T-helper 2 cell (primary cell): ENCODE results near the gene ZNF385C.
A peak's percentile ranks its signal among the peaks of the same experiment; 100 is the strongest.
"Not testable (repeated sequence)": the region's sequence is repeated elsewhere in the genome, so short reads cannot be mapped to it uniquely, and the experiment has no call there.

Source experiments
- DNase-seq, 5 experiments: peaks; one replicate each; pipeline versions ENCODE4 v3.0.0 to v3.0.0-alpha.2; 2012 to 2022

Gene ZNF385C

DNA sequence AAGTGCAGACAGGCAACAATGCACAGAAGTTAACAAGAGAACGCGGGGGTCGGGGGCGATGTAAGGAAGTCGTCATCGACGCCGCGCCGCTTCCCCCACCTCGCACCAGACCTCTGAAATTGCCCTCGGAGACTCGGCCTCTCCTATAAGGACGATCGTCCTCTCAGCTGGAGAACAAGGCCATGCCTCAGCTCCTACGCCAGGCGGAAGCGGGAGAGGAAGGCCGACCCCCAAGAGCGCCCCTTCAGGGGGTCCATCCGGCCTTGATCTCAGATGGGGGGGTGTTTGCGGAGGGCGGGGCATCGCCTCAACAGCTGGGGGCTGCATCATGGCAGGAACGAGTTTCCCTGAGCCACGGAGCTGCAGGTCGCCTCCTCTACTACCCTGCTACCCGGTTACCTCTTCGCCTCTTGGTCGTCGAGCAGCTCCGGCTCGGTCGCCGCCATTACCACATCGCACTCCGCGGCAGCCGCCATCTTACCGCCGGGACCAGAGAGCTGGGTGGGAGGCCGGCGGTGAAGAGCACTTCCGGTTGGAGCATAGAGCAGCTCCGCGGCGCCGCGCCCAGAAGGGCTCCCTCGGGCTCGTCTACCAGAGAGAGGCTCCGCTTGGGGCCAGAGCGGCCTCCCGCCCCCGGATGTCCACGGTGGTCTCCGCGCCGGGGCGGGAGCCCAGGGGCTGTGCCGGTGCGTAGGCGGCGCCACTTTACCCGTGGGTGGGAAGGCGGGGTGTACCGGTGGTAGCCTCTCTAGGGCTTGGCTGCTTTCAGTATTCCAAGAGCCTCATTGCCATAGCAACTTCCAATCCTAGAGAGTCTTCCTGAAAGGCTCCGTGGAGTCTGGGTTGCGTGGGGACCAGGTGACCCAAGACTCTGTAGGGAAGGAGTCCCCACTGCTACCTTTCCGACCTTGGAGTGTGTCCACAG is 81.1 kb downstream of the ZNF385C start, which contains the start of gene DNAJC7:
Gene DNAJC7, minus strand, starts transcription at position 499 of the 925 bp plus-strand sequence. Its CDS starts 23 bp downstream, at position 476.
- peak; percentile 73 to 96 (median 82) for DNase-seq

DNA sequence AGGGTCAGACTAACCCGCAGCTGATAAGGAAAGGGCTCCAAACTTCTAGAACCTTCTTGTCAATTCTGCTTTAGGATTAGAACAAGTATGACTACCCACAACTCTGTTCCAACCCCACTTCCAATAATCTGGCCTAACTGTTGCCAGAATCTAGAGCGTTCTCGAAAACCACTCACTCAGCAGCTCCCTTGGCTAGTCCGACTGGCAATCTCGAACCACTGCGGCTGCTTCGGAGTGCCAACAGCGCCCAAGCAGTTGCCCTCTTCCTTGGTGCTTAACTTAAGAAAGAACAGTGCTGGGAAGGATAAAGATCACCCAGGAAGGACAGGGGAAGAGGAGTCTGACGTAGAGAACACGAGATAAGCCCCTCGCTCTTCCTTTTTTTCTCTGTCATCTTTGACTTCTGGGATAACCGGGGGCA is 81.9 kb downstream of the ZNF385C start:
- DNase-seq: peak in 1 of 5 experiments; percentile 44

- not testable (repeated sequence) for DNase-seq
Observed at GRCh38 chr17:42013740-42014139, 84.5 kb downstream of the ZNF385C start.

DNA sequence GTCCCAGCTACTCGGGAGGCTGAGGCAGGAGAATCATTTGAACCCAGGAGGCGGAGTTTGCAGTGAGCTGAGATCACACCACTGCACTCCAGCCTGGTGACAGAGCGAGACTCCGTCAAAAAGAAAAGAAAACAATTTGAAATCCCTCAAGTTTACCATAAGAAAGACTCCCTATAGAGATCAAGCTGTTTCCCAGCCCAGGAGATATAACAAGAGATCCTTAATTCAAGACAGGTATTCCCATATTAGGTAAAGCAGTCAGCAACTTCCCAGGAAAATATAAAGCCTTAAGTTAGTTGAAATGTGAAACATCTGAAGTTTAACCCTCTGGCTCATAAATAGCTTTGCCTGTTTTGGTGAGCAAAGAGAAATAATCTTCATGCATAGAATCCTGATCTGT is 85.9 kb downstream of the ZNF385C start:
- not testable (repeated sequence) for DNase-seq

- DNase-seq: no peak
Observed at GRCh38 chr17:42010898-42011516, 87.3 kb downstream of the ZNF385C start.

GRCh38 chr17:42010266-42010680 is 88.0 kb downstream of the ZNF385C start:
- not testable (repeated sequence) for DNase-seq

DNA sequence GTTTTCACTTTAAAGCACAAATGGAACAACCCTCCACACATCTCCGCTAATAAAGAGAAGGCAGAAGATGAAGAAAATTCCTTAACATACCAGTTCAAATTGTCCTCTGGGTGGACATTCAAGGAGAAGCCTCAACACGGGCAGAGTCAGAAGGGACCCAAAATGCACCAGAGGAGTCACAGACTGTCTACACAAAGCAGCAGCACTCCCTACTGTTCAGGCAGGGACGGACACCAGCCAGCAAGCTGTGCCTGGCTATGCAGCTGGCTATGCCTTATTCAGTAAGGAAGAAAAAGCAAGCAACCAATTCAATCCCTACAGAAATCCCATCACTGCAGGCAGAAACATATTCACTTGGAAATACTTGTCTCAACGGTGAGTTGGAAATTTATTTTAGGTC is 89.1 kb downstream of the ZNF385C start:
- DNase-seq: no peak

DNA sequence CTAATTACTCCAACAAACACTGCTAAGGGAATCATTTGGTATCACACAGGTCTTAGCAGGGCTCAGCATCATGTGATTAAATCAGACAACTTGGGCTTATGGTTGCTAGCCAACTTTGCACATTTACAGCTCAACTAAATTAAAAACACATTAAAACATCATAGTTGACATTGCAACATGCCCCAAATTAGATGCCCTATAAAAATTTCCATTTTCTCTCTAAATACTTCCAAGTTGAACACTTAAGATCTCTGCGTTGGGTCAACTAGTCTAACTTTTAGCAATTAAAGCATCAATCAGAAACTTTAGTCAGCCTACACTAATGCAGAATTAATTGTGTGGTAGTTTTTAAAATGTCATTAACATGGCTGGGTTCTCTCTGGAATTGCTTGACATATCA is 93.1 kb downstream of the ZNF385C start:
- DNase-seq: no peak

DNA sequence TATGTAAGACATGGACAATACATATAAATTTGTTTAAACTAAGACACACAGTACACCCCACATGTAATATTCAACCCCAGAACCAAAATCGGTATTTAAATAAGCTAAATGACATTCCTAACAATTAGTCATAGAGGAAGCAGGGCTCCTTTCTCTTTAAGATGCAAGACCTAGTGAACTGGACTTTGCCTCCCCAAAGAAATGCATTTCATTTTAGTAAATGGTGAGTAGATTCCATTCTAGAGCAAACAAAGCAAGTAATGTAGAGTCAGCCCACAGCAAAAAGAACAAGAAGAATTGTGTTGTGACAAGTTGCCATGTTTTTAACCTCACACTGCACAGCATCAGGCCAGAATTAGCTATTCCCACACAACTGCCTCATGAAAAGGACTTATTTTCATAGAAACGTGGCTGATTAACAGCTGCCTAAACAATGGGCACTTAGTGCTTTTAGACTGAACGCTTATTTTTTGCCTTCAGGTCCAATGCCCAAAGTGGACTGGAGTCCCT is 95.4 kb downstream of the ZNF385C start:
- DNase-seq: no peak

GRCh38 chr17:42002175-42002791 is 96.0 kb downstream of the ZNF385C start:
- no peak for DNase-seq

DNA sequence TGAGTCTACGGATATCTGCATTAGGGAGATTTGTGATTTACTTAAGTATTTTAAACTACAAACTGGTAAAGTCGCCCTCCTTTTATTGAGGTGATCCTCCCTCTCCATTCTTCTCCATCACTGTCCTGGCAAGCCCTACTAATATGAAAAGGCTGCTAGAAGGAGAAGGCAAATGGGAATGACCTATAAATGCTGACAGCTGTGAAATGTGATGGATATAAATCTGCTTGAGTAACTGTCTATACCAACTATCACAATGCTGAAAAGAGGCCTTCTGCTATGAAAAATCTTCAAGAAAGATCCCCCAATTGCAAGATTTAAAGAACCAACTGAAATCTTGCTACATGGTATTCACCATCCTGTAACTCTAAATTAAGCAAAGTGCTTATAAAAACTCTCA is 96.5 kb downstream of the ZNF385C start:
- DNase-seq: no peak

- no peak for DNase-seq
Observed at GRCh38 chr17:42000413-42001133, 97.7 kb downstream of the ZNF385C start.

- no peak for DNase-seq
Observed at GRCh38 chr17:41998497-41998896, 99.8 kb downstream of the ZNF385C start.

DNA sequence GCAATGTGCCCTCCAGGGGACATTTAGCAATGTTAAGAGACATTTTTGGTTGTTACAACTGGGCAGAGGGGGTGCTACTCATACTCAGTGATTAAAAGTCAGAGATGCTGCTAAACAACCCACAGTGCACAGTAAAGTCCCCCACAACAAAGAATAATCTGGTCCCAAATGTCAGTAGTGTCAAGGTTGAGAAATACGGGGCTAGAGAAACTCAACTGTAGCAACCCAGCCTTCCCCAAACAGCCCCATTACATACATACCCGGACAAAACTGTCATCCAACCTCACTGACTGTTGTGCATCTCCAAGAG is 101.5 kb downstream of the ZNF385C start:
- no peak for DNase-seq

DNA sequence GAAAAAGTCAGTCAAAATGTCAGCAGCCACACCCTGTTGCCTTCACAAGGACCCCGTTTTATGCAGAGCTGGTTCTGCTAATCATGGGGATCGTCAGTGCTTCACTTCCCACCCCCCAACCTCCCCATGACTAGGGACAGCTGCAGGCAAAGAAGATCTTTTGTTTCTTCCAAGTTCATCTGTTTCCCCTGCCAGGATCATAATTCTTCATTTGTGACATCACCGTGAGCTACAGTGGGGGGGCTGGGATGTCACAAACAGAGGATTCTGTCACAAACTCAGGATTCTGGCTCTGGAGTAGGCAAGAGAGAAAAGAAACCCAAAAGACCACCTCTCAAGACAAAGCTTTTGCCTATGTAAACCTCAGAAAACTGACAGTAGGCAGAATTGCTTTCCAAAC is 105.7 kb downstream of the ZNF385C start:
- no peak for DNase-seq

- no peak for DNase-seq
Observed at GRCh38 chr17:41989702-41990419, 108.4 kb downstream of the ZNF385C start.

DNA sequence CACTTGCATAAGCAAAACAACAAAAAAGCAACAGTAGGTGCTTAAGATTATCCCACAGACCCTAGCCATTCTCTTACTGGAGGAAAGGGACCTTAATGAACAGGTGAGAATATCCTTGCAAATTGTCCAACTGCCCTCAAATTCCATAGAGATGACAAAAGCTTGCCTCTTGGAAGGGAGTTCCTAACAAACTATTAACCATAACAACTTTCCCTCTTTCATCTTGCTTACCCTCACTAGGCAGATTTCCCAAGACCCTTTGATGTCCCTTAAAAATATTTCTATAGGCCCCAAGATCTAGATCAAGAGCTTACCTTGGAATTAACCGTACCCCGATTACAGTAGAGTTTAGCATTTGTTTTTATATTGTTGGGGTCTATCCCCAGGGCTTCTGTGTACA is 109.9 kb downstream of the ZNF385C start:
- DNase-seq: no peak

DNA sequence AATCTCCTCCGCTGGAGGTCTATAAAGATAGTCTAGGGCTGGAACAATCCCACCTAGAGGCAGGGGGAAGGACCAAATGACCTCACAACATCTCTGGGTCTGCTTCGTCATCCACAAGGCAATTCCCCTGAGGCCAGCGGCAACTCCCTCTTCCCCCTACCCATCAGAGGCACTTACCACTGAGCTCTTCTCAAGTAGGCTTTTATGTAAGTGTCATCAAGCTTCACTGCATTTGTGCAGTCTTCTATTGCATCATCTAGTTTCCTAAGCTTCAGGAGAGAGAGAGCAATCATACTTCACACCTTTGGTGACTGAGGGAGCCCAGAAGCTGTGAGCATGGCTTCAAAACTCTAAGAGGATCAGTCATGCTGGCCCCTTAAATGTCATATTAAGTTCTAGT is 110.6 kb downstream of the ZNF385C start:
- DNase-seq: no peak

DNA sequence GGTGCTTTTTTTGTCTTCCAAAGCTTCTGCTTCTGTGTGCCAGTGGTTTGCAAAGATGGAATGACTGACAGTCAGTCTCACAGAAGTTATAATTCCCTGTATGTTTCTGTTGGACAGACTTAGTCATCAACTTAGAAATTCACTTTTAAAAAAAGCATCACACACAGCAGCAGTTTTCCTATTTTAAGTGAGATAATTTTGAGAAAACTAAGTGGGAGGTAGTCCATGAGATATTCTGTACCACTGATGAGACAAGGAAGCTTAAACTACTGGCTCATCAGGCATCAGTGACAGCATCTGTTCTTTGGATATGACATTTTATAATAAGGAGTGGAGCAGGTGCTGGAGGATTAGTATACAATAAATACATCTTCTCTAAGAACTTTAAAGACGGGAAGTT is 111.6 kb downstream of the ZNF385C start:
- DNase-seq: no peak

DNA sequence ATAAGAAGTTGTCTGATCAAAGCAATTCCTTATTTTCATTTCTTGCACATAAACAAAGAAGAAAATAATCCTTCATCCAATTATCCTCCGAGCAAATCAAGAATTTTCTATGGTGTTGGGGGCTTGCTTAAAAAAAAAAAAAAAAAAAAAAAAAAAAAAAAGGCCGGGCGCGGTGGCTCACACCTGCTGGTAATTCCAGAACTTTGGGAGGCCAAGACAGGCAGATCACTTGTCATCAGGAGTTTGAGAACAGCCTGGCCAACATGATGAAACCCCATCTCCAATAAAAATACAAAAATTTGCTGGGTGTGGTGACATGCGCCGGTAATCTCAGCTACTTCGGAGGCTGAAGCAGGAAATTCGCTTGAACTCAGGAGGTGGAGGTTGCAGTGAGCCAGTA is 112.4 kb downstream of the ZNF385C start:
- DNase-seq: no peak

DNA sequence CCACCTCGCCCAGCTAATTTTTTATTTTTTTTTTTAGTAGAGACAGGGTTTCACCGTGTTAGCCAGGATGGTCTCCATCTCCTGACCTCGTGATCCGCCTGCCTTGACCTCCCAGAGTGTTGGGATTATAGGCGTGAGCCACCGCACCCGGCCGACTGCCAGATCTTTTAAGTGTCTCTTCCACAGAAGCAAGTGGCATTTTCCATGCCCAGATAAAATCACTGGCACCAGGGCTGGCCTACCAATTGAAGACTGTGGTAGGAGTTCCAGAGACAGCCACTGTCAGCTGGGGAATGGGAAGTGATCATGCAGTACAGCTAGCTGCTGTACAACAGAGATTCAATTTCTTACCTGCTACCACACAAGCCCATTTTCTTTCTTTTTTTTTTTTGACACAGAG is 113.8 kb downstream of the ZNF385C start:
- DNase-seq: no peak
